GM23338 (cell line): ENCODE measurements around the gene WWP2. TPM values are rescaled to one million over a fixed set of nuclear protein-coding genes. Genes with fewer than 3 reads are reported as not detected.

Source experiments
- ATAC-seq: fragments of 200-7000 bp; cut with Tn5 transposase; 3 replicates; pipeline ENCODE4 v1.9.1; 2020
- DNase-seq: peaks from one replicate; pipeline ENCODE4 v3.0.0-alpha.2; 2015; ENCODE audit warnings: low spot score
- H2AFZ ChIP-seq: fragments of 200-600 bp; sonication (generic); 2 replicates; pipeline ENCODE4 v1.8.0; 2016; ENCODE audit warnings: antibody characterized with exemption, mild to moderate bottlenecking, moderate library complexity
- H3F3A ChIP-seq: fragments of 200-600 bp; sonication (generic); replicated peaks from 2 replicates; pipeline ENCODE4 v1.8.0; 2017; ENCODE audit warnings: antibody characterized with exemption, mixed run types, low read depth
- H3K27ac ChIP-seq: fragments of 200-600 bp; sonication (generic); 2 replicates; pipeline ENCODE4 v1.6.1; 2016; ENCODE audit warnings: low read depth
- H3K27me3 ChIP-seq: fragments of 200-600 bp; sonication (generic); 2 replicates; pipeline ENCODE4 v1.8.0; 2016; ENCODE audit warnings: mild to moderate bottlenecking, mixed run types, moderate library complexity; ENCODE audit not compliant: insufficient read depth
- H3K36me3 ChIP-seq: fragments of 200-600 bp; sonication (generic); 2 replicates; pipeline ENCODE4 v1.8.0; 2016; ENCODE audit warnings: mild to moderate bottlenecking; ENCODE audit not compliant: insufficient read depth
- H3K4me1 ChIP-seq: fragments of 200-600 bp; sonication (generic); 2 replicates; pipeline ENCODE4 v1.8.0; 2016; ENCODE audit warnings: mild to moderate bottlenecking, moderate library complexity; ENCODE audit not compliant: insufficient read depth
- H3K4me2 ChIP-seq: fragments of 200-600 bp; sonication (generic); 2 replicates; pipeline ENCODE4 v1.7.1; 2017; ENCODE audit warnings: mixed run types
- H3K4me3 ChIP-seq: fragments of 200-600 bp; sonication (generic); 2 replicates; pipeline ENCODE4 v1.6.1; 2016; ENCODE audit warnings: mixed run types
- H3K79me2 ChIP-seq: fragments of 200-600 bp; sonication (generic); replicated peaks from 2 replicates; pipeline ENCODE4 v1.8.0; 2017; ENCODE audit warnings: mild to moderate bottlenecking; ENCODE audit not compliant: insufficient read depth
- H3K9me2 ChIP-seq: fragments of 200-600 bp; sonication (generic); 2 replicates; pipeline ENCODE4 v1.8.0; 2017; ENCODE audit not compliant: insufficient read depth
- H4K20me1 ChIP-seq: fragments of 200-600 bp; sonication (generic); replicated peaks from 2 replicates; pipeline ENCODE4 v1.8.0; 2017; ENCODE audit warnings: mild to moderate bottlenecking; ENCODE audit not compliant: insufficient read depth
- H3K27ac Mint-ChIP-seq: 2 replicates; pipeline ENCODE4 v1.8.0; 2020; ENCODE audit warnings: inconsistent platforms, mild to moderate bottlenecking, moderate library complexity, mixed read lengths
- H3K27me3 Mint-ChIP-seq: 3 replicates; pipeline ENCODE4 v1.8.0; 2022; ENCODE audit warnings: low read depth, mild to moderate bottlenecking, moderate library complexity, mixed read lengths, inconsistent platforms; ENCODE audit not compliant: insufficient read depth, poor library complexity
- H3K36me3 Mint-ChIP-seq: 3 replicates; pipeline ENCODE4 v1.8.0; 2021; ENCODE audit warnings: low read depth, mild to moderate bottlenecking, inconsistent platforms, moderate library complexity, mixed read lengths
- H3K4me1 Mint-ChIP-seq: 3 replicates; pipeline ENCODE4 v1.8.0; 2020; ENCODE audit warnings: mild to moderate bottlenecking, inconsistent platforms, mixed read lengths
- H3K4me3 Mint-ChIP-seq: 3 replicates; pipeline ENCODE4 v1.8.0; 2021; ENCODE audit warnings: moderate library complexity, mild to moderate bottlenecking, inconsistent platforms, mixed read lengths
- H3K9me3 Mint-ChIP-seq: 3 replicates; pipeline ENCODE4 v1.8.0; 2020; ENCODE audit warnings: moderate library complexity, mild to moderate bottlenecking, inconsistent platforms, mixed read lengths
- CREB1 ChIP-seq: fragments of 250-450 bp; sonication (Bioruptor Pico); IDR thresholded peaks from 2 replicates; pipeline ENCODE4 v1.5.0; 2020; ENCODE audit warnings: low read depth, mild to moderate bottlenecking, moderate library complexity
- CTCF ChIP-seq, 2 experiments: fragments of 200-600 bp in 1 of 2; sonication (generic) in 1 of 2; conservative IDR thresholded peaks; 2 replicates each; pipeline versions ENCODE4 v1.5.1 to v1.6.1; 2016 to 2017; ENCODE audit warnings: antibody characterized with exemption in 2 of 2, low read depth in 2 of 2, mild to moderate bottlenecking in 2 of 2, moderate library complexity in 1 of 2
- ETS1 ChIP-seq: IDR thresholded peaks from 2 replicates; pipeline ENCODE4 v1.6.1; 2016; ENCODE audit warnings: antibody characterized with exemption
- EZH2phosphoT487 ChIP-seq: fragments of 200-600 bp; sonication (generic); IDR thresholded peaks from one replicate; pipeline ENCODE4 v1.8.1; 2018; ENCODE audit warnings: antibody characterized with exemption; ENCODE audit not compliant: unreplicated experiment
- JUNB ChIP-seq: IDR thresholded peaks from one replicate; pipeline ENCODE4 v1.6.1; 2016; ENCODE audit warnings: antibody characterized with exemption; ENCODE audit not compliant: unreplicated experiment
- NANOG ChIP-seq: IDR thresholded peaks from 2 replicates; pipeline ENCODE4 v1.6.1; 2016; ENCODE audit warnings: antibody characterized with exemption, borderline replicate concordance
- STAT1 ChIP-seq: IDR thresholded peaks from one replicate; pipeline ENCODE4 v1.6.1; 2016; ENCODE audit warnings: antibody characterized with exemption; ENCODE audit not compliant: unreplicated experiment
- ZNF114 ChIP-seq: fragments of 250-450 bp; sonication (Bioruptor Pico); IDR thresholded peaks from 2 replicates; pipeline ENCODE4 v1.5.0; 2020; ENCODE audit warnings: mild to moderate bottlenecking, moderate library complexity
- ZNF462 ChIP-seq: fragments of 250-450 bp; sonication (Bioruptor Pico); IDR thresholded peaks from 2 replicates; pipeline ENCODE4 v1.5.0; 2020; ENCODE audit warnings: mild to moderate bottlenecking, moderate library complexity
- polyA plus RNA-seq: library from polyadenylated mRNA; unstranded; fragments of >200 nt; fragmentation: Nextera tagmentation; extraction: Ambion mirVana; gene quantifications from 2 replicates; pipeline ENCODE4 v1.2.1, GENCODE V29; 2016
- total RNA-seq: library from RNA; depleted of rRNA; stranded (reverse); fragments of >200 nt; shearing (Covaris generic); gene quantifications from 2 replicates; pipeline ENCODE4 v1.2.3, GENCODE V29; 2014

Gene WWP2
- total and polyA plus RNA-seq, 2 experiments from 2014 or later = 12.3 to 35.5 TPM

- H3K4me3 Mint-ChIP-seq = no peak overlapping the region
- H3K27ac Mint-ChIP-seq = no peak overlapping the region
Measured at GRCh38 chr16:69744363-69745231, 17.5 kb upstream of the WWP2 start.

More at GRCh38 chr16:69744363-69745231, 17.5 kb upstream of the WWP2 start:
- Mint-ChIP-seq H3K9me3 (no peaks in the 10 kb centered on the region), H3K4me1 (no peaks in the 10 kb centered on the region), H3K27me3 (peaks cover 4% of the 10 kb centered on the region), H3K36me3 (peaks cover 98% of the 10 kb centered on the region)
- Histone ChIP-seq H4K20me1 (peaks cover 23% of the 10 kb centered on the region), H3K36me3 (peaks cover 80% of the 10 kb centered on the region), H3F3A (peaks cover 14% of the 10 kb centered on the region; the same call in 1 of the 2 replicates), H3K27me3 (no peaks in the 10 kb centered on the region), H2AFZ (no peak overlapping the region), H3K4me2 (no peak overlapping the region), H3K4me3 (no peak overlapping the region), H3K9me2 (no peaks in the 10 kb centered on the region), H3K27ac (no peak overlapping the region), H3K79me2 (peaks cover 12% of the 10 kb centered on the region; the same call in 1 of the 2 replicates), H3K4me1 (no peaks in the 10 kb centered on the region)
- ATAC-seq (no peak), DNase-seq (no peak)
- no peak for TF ChIP-seq ZNF462 (CRISPR knock-in tag)
- no peak for TF ChIP-seq EZH2phosphoT487
- no peak for TF ChIP-seq ZNF114 (CRISPR knock-in tag)
- TF ChIP-seq CREB1 (CRISPR knock-in tag) = no peak
- no peak for TF ChIP-seq ETS1
- no peak for TF ChIP-seq CTCF (conservative IDR thresholded peaks at IDR 0.05; ENCODE audit: low read depth in 2 of 2)
- TF ChIP-seq NANOG = no peak
- no peak for TF ChIP-seq JUNB
- TF ChIP-seq STAT1 = no peak
